Measurements from ENCODE around the gene COLEC11. TPM values are rescaled to one million over a fixed set of nuclear protein-coding genes. Genes with fewer than 3 reads are reported as not detected.
A peak's percentile ranks its signal among the peaks of the same experiment; 100 is the strongest.

The COLEC11 gene
- total and polyA plus RNA-seq, 2 of the 13 experiments (the other 11 are each of a cell fraction or from before 2014, with no cell fraction given): 1.5 to 3.0 TPM

DNA sequence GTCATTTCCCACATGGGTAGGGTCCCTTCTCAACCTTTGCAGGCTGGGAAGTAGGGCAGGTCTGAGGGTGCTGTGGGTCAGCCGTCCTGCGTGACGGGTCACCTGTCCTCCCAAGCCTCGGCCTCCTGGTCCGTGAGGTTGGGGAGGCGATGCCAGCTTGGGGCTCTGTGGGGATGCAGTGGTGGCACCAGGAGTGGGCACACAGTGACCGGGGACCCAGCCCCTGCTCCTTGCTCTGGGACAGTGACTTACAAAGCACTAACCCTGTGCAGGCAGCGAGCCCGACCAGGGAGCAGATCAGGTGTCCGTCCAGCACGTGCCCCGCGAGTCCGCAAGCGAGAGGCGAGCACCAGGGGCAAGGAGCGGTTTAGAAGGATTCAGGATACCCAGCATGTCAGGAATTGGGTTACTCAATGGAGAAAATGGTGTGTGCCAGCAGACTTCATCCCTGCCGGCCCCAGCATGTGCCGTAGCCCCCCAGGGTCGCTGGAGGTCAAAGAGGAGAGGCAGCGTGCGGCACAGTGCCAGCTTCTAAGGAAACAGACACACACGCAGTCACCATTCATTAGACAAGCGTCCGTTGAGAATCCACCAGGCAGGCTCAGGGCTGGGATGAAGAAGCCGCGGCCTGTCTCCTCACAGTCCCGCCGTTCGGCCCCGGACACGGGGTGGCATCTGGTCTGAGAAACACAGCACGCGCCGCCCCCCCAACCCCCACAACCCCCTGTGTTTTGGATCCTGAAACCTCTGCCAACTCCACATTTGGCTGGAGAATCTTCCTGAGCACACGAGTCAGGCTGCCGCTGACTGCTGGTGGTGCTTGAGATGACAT, 11.7 kb downstream of the COLEC11 start:
- in situ Hi-C loops (cut with HindIII; ENCODE audit: extremely low pct_ligation_motif_present, low pct_unique_long_range_greater_than_20kb): no loop called here
- no TSS peak for BruUV-seq (replicated peaks)
- peak overlapping the region; percentile 47 to 62 (median 56); a peak in 5 of 6 replicates for H3K4me3 ChIP-seq (replicated peaks in 1 of 3; ENCODE audit: insufficient read depth in 1 of 3, low read depth in 2 of 3, low read length in 3 of 3)
- POLR2A ChIA-PET: interaction anchor here (1.0 to 6.1 kb wide), 9 partner anchors 21 to 227 kb away, joined by 3 to 60 read pairs (median 6); partner anchors contain the start of genes RNASEH1, RPS7 and TRAPPC12
- CTCF ChIA-PET (ENCODE audit: low intra/inter-chr PET ratio, low total read pairs): no interaction called here
- no peak overlapping the region for H2AFZ ChIP-seq (ENCODE audit: low read length)
- peaks cover 67% of the 10 kb centered on the region for H3K4me1 ChIP-seq (ENCODE audit: insufficient read depth, low read length)
- H4K20me1 ChIP-seq (ENCODE audit: insufficient read depth, low read length): no peaks in the 10 kb centered on the region
- 86% methylated on average over 34 of the region's 37 CpGs for WGBS (ENCODE audit: low lambda C conversion rate)
- FAIRE-seq: no peak
- peak overlapping the region; percentile 76 for H3K9ac ChIP-seq (ENCODE audit: insufficient read depth, low read depth, low read length)
- no peaks in the 10 kb centered on the region for H3K9me3 ChIP-seq (ENCODE audit: low read length)
- H3K36me3 ChIP-seq (replicated peaks in 1 of 2; ENCODE audit: control insufficient read depth in 1 of 2, insufficient read depth in 2 of 2, low read length in 2 of 2): no peaks in the 10 kb centered on the region
- H3K4me2 ChIP-seq (ENCODE audit: low read depth, low read length): peak overlapping the region; percentile 64
- intact Hi-C loops (cut with micrococcal nuclease; ENCODE audit: unreplicated experiment): no loop called here
- peak; percentile 9 for ATAC-seq
- no peak for DNase-seq (ENCODE audit: low spot score)
- H3K27me3 ChIP-seq (ENCODE audit: control insufficient read depth in 1 of 2, insufficient read depth in 2 of 2, low read length in 2 of 2): peaks cover 0 to 2% of the 10 kb centered on the region in 2 experiments; a peak in 2 of 5 replicates
- H3K79me2 ChIP-seq (ENCODE audit: insufficient read depth, low read length): peaks cover 2% of the 10 kb centered on the region
- peak overlapping the region; percentile 80 for H3K27ac ChIP-seq (ENCODE audit: extremely low read length, insufficient read depth, low read length)
- TF ChIP-seq ZNF615 (CRISPR knock-in tag; IDR thresholded peaks at IDR 0.05; ENCODE audit: borderline replicate concordance): no peak
- TF ChIP-seq, protein P1, sequence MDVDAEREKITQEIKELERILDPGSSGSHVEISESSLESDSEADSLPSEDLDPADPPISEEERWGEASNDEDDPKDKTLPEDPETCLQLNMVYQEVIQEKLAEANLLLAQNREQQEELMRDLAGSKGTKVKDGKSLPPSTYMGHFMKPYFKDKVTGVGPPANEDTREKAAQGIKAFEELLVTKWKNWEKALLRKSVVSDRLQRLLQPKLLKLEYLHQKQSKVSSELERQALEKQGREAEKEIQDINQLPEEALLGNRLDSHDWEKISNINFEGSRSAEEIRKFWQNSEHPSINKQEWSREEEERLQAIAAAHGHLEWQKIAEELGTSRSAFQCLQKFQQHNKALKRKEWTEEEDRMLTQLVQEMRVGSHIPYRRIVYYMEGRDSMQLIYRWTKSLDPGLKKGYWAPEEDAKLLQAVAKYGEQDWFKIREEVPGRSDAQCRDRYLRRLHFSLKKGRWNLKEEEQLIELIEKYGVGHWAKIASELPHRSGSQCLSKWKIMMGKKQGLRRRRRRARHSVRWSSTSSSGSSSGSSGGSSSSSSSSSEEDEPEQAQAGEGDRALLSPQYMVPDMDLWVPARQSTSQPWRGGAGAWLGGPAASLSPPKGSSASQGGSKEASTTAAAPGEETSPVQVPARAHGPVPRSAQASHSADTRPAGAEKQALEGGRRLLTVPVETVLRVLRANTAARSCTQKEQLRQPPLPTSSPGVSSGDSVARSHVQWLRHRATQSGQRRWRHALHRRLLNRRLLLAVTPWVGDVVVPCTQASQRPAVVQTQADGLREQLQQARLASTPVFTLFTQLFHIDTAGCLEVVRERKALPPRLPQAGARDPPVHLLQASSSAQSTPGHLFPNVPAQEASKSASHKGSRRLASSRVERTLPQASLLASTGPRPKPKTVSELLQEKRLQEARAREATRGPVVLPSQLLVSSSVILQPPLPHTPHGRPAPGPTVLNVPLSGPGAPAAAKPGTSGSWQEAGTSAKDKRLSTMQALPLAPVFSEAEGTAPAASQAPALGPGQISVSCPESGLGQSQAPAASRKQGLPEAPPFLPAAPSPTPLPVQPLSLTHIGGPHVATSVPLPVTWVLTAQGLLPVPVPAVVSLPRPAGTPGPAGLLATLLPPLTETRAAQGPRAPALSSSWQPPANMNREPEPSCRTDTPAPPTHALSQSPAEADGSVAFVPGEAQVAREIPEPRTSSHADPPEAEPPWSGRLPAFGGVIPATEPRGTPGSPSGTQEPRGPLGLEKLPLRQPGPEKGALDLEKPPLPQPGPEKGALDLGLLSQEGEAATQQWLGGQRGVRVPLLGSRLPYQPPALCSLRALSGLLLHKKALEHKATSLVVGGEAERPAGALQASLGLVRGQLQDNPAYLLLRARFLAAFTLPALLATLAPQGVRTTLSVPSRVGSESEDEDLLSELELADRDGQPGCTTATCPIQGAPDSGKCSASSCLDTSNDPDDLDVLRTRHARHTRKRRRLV (CRISPR knock-in tag; IDR thresholded peaks at IDR 0.05): no peak
- TF ChIP-seq HNRNPL (IDR thresholded peaks at IDR 0.05; ENCODE audit: low read depth, low read length): peak; percentile 82
- no peak for TF ChIP-seq PCBP1 (IDR thresholded peaks at IDR 0.05; ENCODE audit: borderline replicate concordance, low read depth, low read length)
- TF ChIP-seq, protein P2, sequence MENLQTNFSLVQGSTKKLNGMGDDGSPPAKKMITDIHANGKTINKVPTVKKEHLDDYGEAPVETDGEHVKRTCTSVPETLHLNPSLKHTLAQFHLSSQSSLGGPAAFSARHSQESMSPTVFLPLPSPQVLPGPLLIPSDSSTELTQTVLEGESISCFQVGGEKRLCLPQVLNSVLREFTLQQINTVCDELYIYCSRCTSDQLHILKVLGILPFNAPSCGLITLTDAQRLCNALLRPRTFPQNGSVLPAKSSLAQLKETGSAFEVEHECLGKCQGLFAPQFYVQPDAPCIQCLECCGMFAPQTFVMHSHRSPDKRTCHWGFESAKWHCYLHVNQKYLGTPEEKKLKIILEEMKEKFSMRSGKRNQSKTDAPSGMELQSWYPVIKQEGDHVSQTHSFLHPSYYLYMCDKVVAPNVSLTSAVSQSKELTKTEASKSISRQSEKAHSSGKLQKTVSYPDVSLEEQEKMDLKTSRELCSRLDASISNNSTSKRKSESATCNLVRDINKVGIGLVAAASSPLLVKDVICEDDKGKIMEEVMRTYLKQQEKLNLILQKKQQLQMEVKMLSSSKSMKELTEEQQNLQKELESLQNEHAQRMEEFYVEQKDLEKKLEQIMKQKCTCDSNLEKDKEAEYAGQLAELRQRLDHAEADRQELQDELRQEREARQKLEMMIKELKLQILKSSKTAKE (CRISPR knock-in tag; IDR thresholded peaks at IDR 0.05; ENCODE audit: borderline replicate concordance): no peak
- no peak for TF ChIP-seq XBP1 (CRISPR knock-in tag; IDR thresholded peaks at IDR 0.05)
- TF ChIP-seq ZNF20 (CRISPR knock-in tag; IDR thresholded peaks at IDR 0.05): no peak
- no peak for TF ChIP-seq ZC3H4 (CRISPR knock-in tag; IDR thresholded peaks at IDR 0.05; ENCODE audit: borderline replicate concordance)
- TF ChIP-seq ISL2 (CRISPR knock-in tag; IDR thresholded peaks at IDR 0.05): no peak
- peak; percentile 7 for TF ChIP-seq U2AF1 (optimal IDR thresholded peaks at IDR 0.05; ENCODE audit: low read depth, low read length)
- no peak for TF ChIP-seq ZNF770 (CRISPR knock-in tag; IDR thresholded peaks at IDR 0.05)
- no peak for TF ChIP-seq ZNF747 (CRISPR knock-in tag; IDR thresholded peaks at IDR 0.05; ENCODE audit: borderline replicate concordance)
- no peak for TF ChIP-seq ZEB1 (IDR thresholded peaks at IDR 0.05; ENCODE audit: insufficient replicate concordance, low read depth)
- no peak for TF ChIP-seq HOXA7 (CRISPR knock-in tag; IDR thresholded peaks at IDR 0.05)
